Activated T-cell treated with anti-CD3 and anti-CD28 coated beads, Interleukin-2, amount 50 U/mL, for 1 hour (primary cell): Measurements from ENCODE around the gene CNNM4.

Experiments
- DNase-seq: peaks from one replicate; pipeline ENCODE4 v3.0.0-alpha.2; 2020

CNNM4 gene

GRCh38 chr2:96759548-96759947 lies 1.2 kb upstream of the CNNM4 start:
- no peak for DNase-seq

- no peak for DNase-seq
Measured at GRCh38 chr2:96760986-96761832, 507 bp downstream of the CNNM4 start.

GRCh38 chr2:96762529-96763311 lies 2.0 kb downstream of the CNNM4 start:
- DNase-seq: no peak

GRCh38 chr2:96763511-96764252 lies 3.0 kb downstream of the CNNM4 start:
- peak; percentile 32 for DNase-seq

GRCh38 chr2:96764253-96764637 lies 3.5 kb downstream of the CNNM4 start:
- DNase-seq: no peak

- no peak for DNase-seq
Measured at GRCh38 chr2:96767135-96767871, 6.6 kb downstream of the CNNM4 start.

GRCh38 chr2:96768083-96768561 lies 7.4 kb downstream of the CNNM4 start:
- no peak for DNase-seq

- no peak for DNase-seq
Measured at GRCh38 chr2:96769814-96770213, 9.1 kb downstream of the CNNM4 start.

GRCh38 chr2:96770442-96771202 lies 9.9 kb downstream of the CNNM4 start:
- DNase-seq: no peak

GRCh38 chr2:96771796-96772618 lies 11.3 kb downstream of the CNNM4 start:
- DNase-seq: no peak

- no peak for DNase-seq
Measured at GRCh38 chr2:96772903-96773671, 12.4 kb downstream of the CNNM4 start.

- peak; percentile 51 for DNase-seq
Measured at GRCh38 chr2:96773922-96774321, 13.2 kb downstream of the CNNM4 start.

- DNase-seq: no peak
Measured at GRCh38 chr2:96775160-96775559, 14.5 kb downstream of the CNNM4 start.

- DNase-seq: no peak
Measured at GRCh38 chr2:96783388-96783787, 22.7 kb downstream of the CNNM4 start.

- no peak for DNase-seq
Measured at GRCh38 chr2:96787411-96787810, 26.7 kb downstream of the CNNM4 start.

- no peak for DNase-seq
Measured at GRCh38 chr2:96788442-96789244, 27.9 kb downstream of the CNNM4 start.

GRCh38 chr2:96789245-96789617 lies 28.5 kb downstream of the CNNM4 start:
- DNase-seq: no peak

- no peak for DNase-seq
Measured at GRCh38 chr2:96792772-96793749, 32.4 kb downstream of the CNNM4 start.
